Adrenal gland (tissue), 12 donors: ENCODE data around the gene PFKFB4. TPM values are rescaled to one million over a fixed set of nuclear protein-coding genes. Genes with fewer than 3 reads are reported as not detected.
"Not testable (repeated sequence)": the region's sequence is repeated elsewhere in the genome, so short reads cannot be mapped to it uniquely, and the experiment has no call there.

Experiments used
- DNase-seq, 7 donors: peaks; one replicate each; pipeline ENCODE4 v3.0.0-alpha.2; 2019 to 2020
- H3K27ac ChIP-seq, 5 donors: fragments of 200-600 bp; sonication (generic) in 4 of 5; 1 replicate in 3 of 5; 2 replicates in 2 of 5; pipeline versions ENCODE4 v1.5.1 to v1.8.0; 2016 to 2020; ENCODE audit warnings: mild to moderate bottlenecking in 1 of 5
- H3K27me3 ChIP-seq: fragments of 200-600 bp; 2 replicates; pipeline ENCODE4 v1.8.0; 2021
- H3K36me3 ChIP-seq, 2 donors: fragments of 200-600 bp; replicated peaks in 1 of 2; 1 replicate in 1 of 2; 2 replicates in 1 of 2; pipeline versions ENCODE4 v1.5.1 to v1.8.0; 2018 to 2022
- H3K4me1 ChIP-seq, 2 donors: fragments of 200-600 bp; replicated peaks in 1 of 2; 1 replicate in 1 of 2; 2 replicates in 1 of 2; pipeline versions ENCODE4 v1.5.1 to v1.8.0; 2018 to 2021
- H3K4me3 ChIP-seq, 4 donors: fragments of 200-600 bp; sonication (generic) in 3 of 4; one replicate each; pipeline ENCODE4 v1.5.1; 2016 to 2018
- H3K9me3 ChIP-seq, 3 donors: fragments of 200-600 bp; sonication (generic) in 1 of 3; replicated peaks in 1 of 3; 1 replicate in 2 of 3; 2 replicates in 1 of 3; pipeline versions ENCODE4 v1.5.1 to v1.8.0; 2016 to 2021
- POLR2A ChIP-seq, 2 donors: fragments of 450-650 bp; IDR thresholded peaks; one replicate each; pipeline ENCODE4 v1.6.1; 2017; ENCODE audit warnings: antibody characterized with exemption in 2 of 2, mild to moderate bottlenecking in 2 of 2, moderate library complexity in 1 of 2
- WGBS, 4 donors: extraction: QIAGEN DNeasy Blood & Tissue Kit in 2 of 4; methylation state at CpG; one replicate each; pipeline versions ENCODE4 v1.1.5 to v1.1.7; 2013 to 2017; 5-methylcytosine and 5-hydroxymethylcytosine counted together
- intact Hi-C, 2 donors: fragments of 100-400 bp; cut with DNase I; formaldehyde crosslinking; loops; one replicate each; pipeline versions ENCODE4 v1.14.1 to v1.15.0; 2022 to 2023
- polyA plus RNA-seq, 3 donors: library from polyadenylated mRNA; stranded (reverse); fragments of 200-250 nt in 2 of 3; fragments of 350-450 nt in 1 of 3; fragmentation: Illumina TruSeq in 1 of 3; extraction: RNeasy Lipid Tissue Mini Kit (QIAGEN cat#74804) in 1 of 3; gene quantifications; one replicate each; pipeline ENCODE4 v1.2.3, GENCODE V29; 2013 to 2014
- total RNA-seq, 9 donors: library from RNA; depleted of rRNA in 4 of 9; stranded (reverse); fragments of >200 nt in 4 of 9; fragments of 120-200 nt in 1 of 9; fragmentation: NEBNext Ultra II Directional in 1 of 9; extraction: Animal tissue kit (Norgen Biotek cat#: 25700) in 1 of 9; gene quantifications; one replicate each; pipeline versions ENCODE4 v1.1.0 to v1.2.4, GENCODE V29; 2013 to 2023
- TF ChIP-seq, protein P1 (sequence below), 6 experiments: fragments of 450-650 bp in 4 of 6; fragments of 200-600 bp in 2 of 6; sonication (generic) in 1 of 6; IDR thresholded peaks; 1 replicate in 5 of 6; 2 replicates in 1 of 6; pipeline versions ENCODE4 v1.5.1 to v1.8.0; 2016 to 2021; ENCODE audit warnings: antibody characterized with exemption in 6 of 6, mild to moderate bottlenecking in 2 of 6, moderate library complexity in 1 of 6
- donor health status: healthy with polysubstance abuse.
- donor health status: Bipolar disorder and iron deficiency.
- donor health status: DM: yes; HTN: yes; CAD: no.
- donor health status: DM: no; HTN: no; CAD: no.
- donor health status: DM: no; HTN: no; CAD: no.
- donor health status: DM: yes; HTN: yes; CAD: no.

Gene PFKFB4
- total and polyA plus RNA-seq, 12 donors, result 1.8 to 12.9 (median 4.5) TPM

DNA sequence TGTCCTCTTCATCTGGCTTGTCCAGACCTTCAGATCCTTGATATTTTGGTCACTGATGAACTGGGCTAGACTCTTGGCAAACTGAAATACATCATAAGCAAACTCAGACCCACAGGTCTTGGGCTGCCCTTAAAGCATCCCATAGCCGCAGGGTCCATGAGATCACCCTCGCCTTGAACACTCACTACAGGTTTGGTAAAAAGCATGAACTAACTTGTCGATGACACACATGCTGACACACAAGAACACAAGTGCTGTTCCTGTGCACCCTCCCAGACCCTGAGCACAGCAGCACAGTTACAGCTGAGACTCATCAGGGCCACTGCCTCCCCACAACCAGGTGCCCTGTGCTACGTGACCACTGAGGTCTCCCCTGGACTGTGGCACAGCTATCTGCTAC lies 21.0 kb downstream of the PFKFB4 start:
- intact Hi-C loops, result no loop called here

DNA sequence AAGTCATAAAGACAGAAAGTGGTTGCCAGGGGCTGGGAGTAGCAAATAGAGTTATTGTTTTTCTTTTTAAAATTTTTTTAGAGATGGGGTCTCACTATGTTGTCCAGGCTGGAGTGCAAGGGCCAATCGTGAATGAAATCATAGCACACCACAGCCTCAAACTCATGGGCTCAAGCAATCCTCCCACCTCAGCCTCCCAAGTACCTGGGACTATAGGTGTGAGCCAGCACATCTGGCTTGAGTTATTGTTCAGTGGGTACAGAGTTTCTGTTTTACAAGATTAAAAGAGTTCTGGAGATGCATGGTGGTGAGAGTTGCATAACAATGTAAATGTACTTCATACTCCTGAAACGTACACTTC lies 23.6 kb downstream of the PFKFB4 start:
- no peak for DNase-seq
- 79 to 85% (median 83%) methylated on average over 2 of the region's 2 CpGs for whole genome bisulfite sequencing, 4 donors
- intact Hi-C loops, result no loop called here

More for the DNA sequence above, 21.0 kb downstream of the PFKFB4 start:
- DNase-seq, result no peak
- H3K9me3 ChIP-seq, result no peaks in the 10 kb centered on the region
- no peak overlapping the region for H3K27ac ChIP-seq
- WGBS, 4 donors, result 90 to 96% (median 94%) methylated on average over 3 to 4 of the region's 4 CpGs
- H3K4me3 ChIP-seq, result no peak overlapping the region
- H3K4me1 ChIP-seq, result no peaks in the 10 kb centered on the region
- TF ChIP-seq, protein P1, sequence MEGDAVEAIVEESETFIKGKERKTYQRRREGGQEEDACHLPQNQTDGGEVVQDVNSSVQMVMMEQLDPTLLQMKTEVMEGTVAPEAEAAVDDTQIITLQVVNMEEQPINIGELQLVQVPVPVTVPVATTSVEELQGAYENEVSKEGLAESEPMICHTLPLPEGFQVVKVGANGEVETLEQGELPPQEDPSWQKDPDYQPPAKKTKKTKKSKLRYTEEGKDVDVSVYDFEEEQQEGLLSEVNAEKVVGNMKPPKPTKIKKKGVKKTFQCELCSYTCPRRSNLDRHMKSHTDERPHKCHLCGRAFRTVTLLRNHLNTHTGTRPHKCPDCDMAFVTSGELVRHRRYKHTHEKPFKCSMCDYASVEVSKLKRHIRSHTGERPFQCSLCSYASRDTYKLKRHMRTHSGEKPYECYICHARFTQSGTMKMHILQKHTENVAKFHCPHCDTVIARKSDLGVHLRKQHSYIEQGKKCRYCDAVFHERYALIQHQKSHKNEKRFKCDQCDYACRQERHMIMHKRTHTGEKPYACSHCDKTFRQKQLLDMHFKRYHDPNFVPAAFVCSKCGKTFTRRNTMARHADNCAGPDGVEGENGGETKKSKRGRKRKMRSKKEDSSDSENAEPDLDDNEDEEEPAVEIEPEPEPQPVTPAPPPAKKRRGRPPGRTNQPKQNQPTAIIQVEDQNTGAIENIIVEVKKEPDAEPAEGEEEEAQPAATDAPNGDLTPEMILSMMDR (IDR thresholded peaks at IDR 0.05), result no peak
- no peak for TF ChIP-seq POLR2A (IDR thresholded peaks at IDR 0.05)
- H3K27me3 ChIP-seq, result no peaks in the 10 kb centered on the region
- peaks cover 0 to 4% of the 10 kb centered on the region in 2 donors for H3K36me3 ChIP-seq

DNA sequence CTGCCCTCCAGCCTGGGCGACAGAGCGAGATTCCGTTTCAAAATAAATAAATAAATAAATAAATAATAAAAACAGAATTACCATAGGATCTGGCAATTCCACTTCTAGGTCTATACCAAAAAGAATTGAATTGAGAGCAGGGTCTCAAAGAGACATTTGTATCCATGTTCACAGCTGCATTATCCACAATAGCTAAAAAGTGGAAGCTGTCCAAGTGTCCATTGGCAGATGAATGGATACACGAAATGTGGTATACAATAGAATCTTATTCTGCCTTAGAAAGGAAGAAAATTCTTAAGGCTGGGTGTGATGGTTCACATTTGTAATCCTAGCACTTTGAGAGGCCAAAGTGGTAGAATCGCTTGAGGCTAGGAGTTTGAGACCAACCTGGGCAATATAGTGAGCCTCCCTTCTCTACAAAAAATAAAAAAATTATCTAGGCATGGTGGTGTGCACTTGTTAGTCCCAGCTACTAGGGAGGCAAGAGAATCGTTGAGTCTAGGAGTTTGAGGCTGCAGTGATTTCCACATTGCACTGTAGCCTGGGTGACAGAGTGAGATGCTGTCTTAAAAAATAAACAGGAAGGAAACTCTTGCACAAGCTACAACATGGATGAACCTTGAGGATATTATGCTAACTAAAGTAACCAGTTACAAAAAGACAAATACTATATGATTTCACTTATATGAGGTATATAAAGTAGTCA lies 24.2 kb downstream of the PFKFB4 start:
- WGBS, 4 donors, result 87 to 94% (median 89%) methylated on average over 6 of the region's 6 CpGs
- Histone ChIP-seq H3K9me3 (no peaks in the 10 kb centered on the region), H3K36me3 (peaks cover 0 to 4% of the 10 kb centered on the region in 2 donors), H3K27me3 (no peaks in the 10 kb centered on the region), H3K4me3 (no peak overlapping the region), H3K27ac (no peak overlapping the region), H3K4me1 (no peaks in the 10 kb centered on the region)
- DNase-seq, result no peak
- intact Hi-C loops, result no loop called here
- TF ChIP-seq, protein P1 (IDR thresholded peaks at IDR 0.05), result no peak
- no peak for TF ChIP-seq POLR2A (IDR thresholded peaks at IDR 0.05)

More for the DNA sequence above, 23.6 kb downstream of the PFKFB4 start:
- no peaks in the 10 kb centered on the region for H3K27me3 ChIP-seq
- peaks cover 0 to 4% of the 10 kb centered on the region in 2 donors for H3K36me3 ChIP-seq
- TF ChIP-seq, protein P1 (IDR thresholded peaks at IDR 0.05), result no peak
- TF ChIP-seq POLR2A (IDR thresholded peaks at IDR 0.05), result no peak
- no peaks in the 10 kb centered on the region for H3K4me1 ChIP-seq
- H3K4me3 ChIP-seq, result no peak overlapping the region
- no peak overlapping the region for H3K27ac ChIP-seq
- no peaks in the 10 kb centered on the region for H3K9me3 ChIP-seq

DNA sequence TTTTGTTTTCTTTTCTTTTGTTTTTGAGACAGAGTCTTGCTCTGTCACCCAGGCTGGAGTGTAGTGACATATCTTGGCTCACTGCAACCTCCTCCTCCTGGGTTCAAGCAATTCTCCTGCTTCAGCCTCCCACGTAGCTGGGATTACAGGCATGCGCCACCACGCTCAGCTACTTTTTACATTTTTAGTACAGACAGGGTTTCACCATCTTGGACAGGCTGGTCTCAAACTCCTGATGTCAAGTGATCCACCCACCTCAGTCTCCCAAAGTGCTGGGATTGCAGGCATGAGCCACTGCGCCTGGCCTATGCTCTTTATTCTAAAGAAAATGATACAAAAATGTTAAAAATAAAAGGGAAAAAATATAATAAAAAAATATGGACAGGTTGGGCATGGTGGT lies 25.9 kb downstream of the PFKFB4 start:
- DNase-seq, H3K4me3 ChIP-seq, H3K27ac ChIP-seq, H3K4me1 ChIP-seq, H3K27me3 ChIP-seq, intact Hi-C loops, H3K9me3 ChIP-seq, H3K36me3 ChIP-seq: not testable (repeated sequence)
- 97 to 99% (median 97%) methylated on average over 4 of the region's 4 CpGs for WGBS, 4 donors

DNA sequence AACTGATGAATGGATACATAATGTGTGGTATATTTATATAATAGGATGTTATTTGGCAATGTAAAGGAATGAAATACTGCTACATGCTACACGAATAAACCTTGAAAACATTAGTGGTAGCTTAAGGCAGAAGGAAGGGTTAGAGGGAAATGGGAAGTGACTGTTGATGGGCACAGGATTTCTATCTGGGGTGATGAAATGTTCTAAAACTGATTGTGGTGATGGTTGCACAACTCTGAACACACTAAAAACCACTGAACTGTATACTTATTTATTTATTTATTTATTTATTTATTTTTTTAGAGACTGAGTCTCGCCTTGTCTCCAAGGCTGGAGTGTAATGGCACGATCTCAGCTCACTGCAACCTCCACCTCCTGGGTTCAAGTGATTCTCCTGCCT lies 27.8 kb downstream of the PFKFB4 start:
- Histone ChIP-seq H3K4me1 (no peaks in the 10 kb centered on the region), H3K27ac (no peak overlapping the region), H3K27me3 (no peaks in the 10 kb centered on the region), H3K36me3 (peaks cover 0 to 4% of the 10 kb centered on the region in 2 donors), H3K4me3 (no peak overlapping the region), H3K9me3 (no peaks in the 10 kb centered on the region)
- no peak for TF ChIP-seq POLR2A (IDR thresholded peaks at IDR 0.05)
- TF ChIP-seq, protein P1 (IDR thresholded peaks at IDR 0.05), result no peak
- intact Hi-C loops, result no loop called here
- DNase-seq, result no peak
- WGBS, 4 donors, result 66 to 77% (median 70%) methylated on average over 3 of the region's 3 CpGs
